ENCODE data around the gene JAZF1.

DNA sequence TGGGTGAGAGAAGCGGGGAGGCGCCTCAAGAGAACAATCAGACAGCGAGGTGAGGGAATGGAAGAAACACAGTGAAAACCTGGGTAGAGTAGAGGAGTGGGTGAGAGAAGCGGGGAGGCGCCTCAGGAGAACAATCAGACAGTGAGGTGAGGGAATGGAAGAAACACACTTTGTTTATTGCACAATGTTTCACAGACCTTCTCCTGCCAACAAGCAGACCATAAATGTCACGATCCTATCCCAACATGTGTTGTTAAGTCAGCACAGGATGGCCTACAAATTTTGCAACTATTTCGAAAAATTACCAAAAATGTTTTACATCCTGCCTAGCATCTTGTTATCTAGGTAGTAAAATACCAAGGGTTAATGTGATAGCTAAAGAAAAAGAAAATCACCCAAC lies 115.3 kb downstream of the JAZF1 start:
- no peak for TF ChIP-seq POLR2A (IDR thresholded peaks at IDR 0.05)
- TF ChIP-seq, protein P1, sequence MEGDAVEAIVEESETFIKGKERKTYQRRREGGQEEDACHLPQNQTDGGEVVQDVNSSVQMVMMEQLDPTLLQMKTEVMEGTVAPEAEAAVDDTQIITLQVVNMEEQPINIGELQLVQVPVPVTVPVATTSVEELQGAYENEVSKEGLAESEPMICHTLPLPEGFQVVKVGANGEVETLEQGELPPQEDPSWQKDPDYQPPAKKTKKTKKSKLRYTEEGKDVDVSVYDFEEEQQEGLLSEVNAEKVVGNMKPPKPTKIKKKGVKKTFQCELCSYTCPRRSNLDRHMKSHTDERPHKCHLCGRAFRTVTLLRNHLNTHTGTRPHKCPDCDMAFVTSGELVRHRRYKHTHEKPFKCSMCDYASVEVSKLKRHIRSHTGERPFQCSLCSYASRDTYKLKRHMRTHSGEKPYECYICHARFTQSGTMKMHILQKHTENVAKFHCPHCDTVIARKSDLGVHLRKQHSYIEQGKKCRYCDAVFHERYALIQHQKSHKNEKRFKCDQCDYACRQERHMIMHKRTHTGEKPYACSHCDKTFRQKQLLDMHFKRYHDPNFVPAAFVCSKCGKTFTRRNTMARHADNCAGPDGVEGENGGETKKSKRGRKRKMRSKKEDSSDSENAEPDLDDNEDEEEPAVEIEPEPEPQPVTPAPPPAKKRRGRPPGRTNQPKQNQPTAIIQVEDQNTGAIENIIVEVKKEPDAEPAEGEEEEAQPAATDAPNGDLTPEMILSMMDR (IDR thresholded peaks at IDR 0.05), result no peak
